Activated CD4-positive, CD25-positive, alpha-beta regulatory T cell treated with anti-CD3 and anti-CD28 coated beads, Interleukin-2, amount 50 U/mL, for 24 hours (primary cell): ENCODE data around the gene APOM.

Experiments
- ATAC-seq, 2 donors: fragments of 150-1000 bp; cut with Tn5 transposase; one replicate each; pipeline ENCODE4 v1.10.0; 2021; ENCODE audit warnings: mild to moderate bottlenecking in 1 of 2, moderate library complexity in 1 of 2

APOM gene

DNA sequence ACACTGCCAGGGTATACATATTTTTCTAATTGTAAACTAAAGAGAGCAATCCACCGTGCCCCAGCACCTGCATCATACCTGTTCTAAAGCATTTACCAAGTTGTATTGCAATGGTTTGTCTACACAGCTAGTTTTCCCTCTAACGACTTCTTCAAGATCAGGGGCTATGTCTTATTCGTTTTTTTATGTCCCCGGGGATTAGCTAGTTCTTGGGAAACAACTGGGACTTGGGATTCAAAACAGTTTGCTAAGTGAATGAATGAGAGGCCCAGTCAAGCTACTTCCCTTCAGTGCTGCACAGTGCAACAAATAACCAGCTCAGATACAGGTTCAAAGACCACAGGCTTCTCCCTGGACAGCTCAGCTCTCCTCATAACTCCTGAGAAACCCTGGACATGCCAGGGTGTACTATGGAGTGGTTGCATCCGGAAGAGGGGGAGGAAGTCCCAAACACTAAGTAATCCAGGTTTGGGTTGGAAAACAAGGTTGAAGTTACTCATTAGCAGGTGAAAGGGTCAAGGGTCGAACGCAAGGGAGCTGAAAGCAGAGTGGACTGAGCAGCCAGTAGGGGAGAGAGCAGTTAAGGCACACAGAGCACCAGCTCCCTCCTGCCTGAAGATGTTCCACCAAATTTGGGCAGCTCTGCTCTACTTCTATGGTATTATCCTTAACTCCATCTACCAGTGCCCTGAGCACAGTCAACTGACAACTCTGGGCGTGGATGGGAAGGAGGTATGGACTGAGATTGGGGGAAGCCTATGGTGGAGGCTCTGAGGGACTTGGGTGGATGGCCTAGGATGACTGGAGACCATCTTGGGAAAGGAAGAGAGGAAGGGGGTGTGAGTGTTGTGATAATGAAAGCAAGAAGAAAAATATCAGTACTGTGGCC, at the start of gene APOM:
Gene APOM, plus strand, starts transcription at position 546 of the 889 bp plus-strand sequence. Its CDS starts 73 bp downstream, at position 619.
- ATAC-seq = no peak

- no peak for ATAC-seq
These were observed 48.4 kb upstream of the APOM start for GRCh38 chr6:31607317-31607716.

- ATAC-seq = no peak
These were observed 45.9 kb upstream of the APOM start for GRCh38 chr6:31609519-31610406.

- no peak for ATAC-seq
These were observed 44.7 kb upstream of the APOM start for GRCh38 chr6:31610968-31611367.

DNA sequence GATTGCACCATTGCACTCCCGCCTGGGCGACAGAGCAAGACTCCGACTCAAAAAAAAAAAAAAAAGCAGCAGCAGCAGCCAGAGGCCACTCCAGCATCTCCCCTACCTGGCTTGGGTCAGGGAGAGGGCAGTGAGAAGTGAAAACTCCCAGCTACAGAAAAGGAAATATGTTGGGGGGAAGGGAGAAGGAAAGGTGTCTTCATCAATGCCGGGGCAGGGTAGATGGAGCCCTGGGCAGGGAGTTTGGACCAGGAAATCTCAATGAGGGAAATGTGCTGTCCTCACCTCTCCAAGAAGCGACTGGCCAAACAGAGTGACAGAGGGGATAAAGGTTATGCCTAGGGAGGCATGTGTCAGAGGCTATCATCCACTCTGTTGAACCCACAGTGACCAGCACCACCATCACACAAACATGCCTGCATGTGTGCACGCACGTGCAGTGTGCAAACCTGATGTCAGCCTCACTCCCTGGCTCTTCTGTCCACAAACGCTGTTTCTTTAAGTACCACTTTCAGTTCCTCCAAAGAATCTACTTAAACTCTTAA, 41.5 kb upstream of the APOM start:
- no peak for ATAC-seq

- ATAC-seq = no peak
These were observed 40.8 kb upstream of the APOM start, which contains the start of gene AIF1 for GRCh38 chr6:31614684-31615578. TSS of gene AIF1 (plus strand) at chr6:31615234. CDS start at chr6:31615330, 96 bp downstream.

DNA sequence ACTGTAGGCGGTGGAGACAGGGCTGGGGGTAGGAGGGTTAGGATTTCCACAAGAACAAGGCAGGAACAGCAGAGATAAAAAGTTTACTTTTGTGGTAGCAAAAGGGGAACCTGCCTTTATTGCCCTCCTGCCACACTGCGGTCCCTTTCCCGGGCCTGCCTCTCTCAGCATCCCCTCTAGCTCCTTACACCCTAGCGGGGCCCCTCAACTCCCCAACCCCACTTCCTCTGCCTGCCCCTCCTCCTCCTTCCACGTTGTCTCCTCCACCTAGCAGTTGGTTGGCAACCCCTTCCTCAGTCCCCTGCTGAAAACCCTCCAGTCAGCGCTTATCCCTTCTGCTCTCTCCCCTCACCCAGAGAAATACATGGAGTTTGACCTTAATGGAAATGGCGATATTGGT, 39.9 kb upstream of the APOM start:
- no peak for ATAC-seq

- no peak for ATAC-seq
These were observed 38.7 kb upstream of the APOM start for GRCh38 chr6:31617010-31617409.

GRCh38 chr6:31619805-31620585, 35.7 kb upstream of the APOM start:
- peak; percentile 82 to 86 for ATAC-seq

GRCh38 chr6:31620586-31621319, 34.9 kb upstream of the APOM start, which contains the start of gene PRRC2A:
TSS of gene PRRC2A (plus strand) at chr6:31620715. CDS start at chr6:31622790, 2,075 bp downstream.
- ATAC-seq = peak; percentile 57 to 63

DNA sequence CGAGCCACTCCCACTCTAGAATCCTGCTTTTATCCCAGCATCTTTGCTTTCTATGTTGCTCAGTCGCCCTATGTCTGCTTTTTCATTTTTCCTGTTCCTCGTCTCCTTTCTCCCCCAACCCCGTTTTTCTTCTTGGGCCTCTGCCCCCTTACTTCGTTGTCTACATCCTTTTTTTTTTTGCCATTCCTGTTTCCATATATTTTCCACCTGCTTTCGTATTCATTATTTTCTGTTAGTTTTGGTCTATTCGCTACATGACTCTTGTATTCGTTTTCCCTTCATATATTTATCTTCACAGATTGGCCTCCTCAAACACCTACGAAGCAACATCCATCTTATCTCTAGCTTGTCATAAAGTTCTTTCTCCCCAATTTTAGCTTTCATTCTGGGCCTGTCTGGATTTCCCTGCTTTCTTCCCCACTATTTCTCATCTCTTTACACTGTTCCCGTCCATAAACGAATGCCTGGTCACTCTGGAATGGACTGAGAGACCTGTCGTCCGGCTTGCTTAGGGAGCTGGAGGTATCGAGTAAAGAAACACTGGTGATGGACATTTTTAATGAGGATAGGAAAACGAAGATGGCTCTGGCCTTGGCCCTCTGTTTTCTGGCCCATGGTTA, 34.3 kb upstream of the APOM start:
- no peak for ATAC-seq

- no peak for ATAC-seq
These were observed 33.7 kb upstream of the APOM start for GRCh38 chr6:31621991-31622390.

GRCh38 chr6:31622684-31623091, 33.0 kb upstream of the APOM start:
- no peak for ATAC-seq

- no peak for ATAC-seq
These were observed 31.6 kb upstream of the APOM start for GRCh38 chr6:31624070-31624469.

DNA sequence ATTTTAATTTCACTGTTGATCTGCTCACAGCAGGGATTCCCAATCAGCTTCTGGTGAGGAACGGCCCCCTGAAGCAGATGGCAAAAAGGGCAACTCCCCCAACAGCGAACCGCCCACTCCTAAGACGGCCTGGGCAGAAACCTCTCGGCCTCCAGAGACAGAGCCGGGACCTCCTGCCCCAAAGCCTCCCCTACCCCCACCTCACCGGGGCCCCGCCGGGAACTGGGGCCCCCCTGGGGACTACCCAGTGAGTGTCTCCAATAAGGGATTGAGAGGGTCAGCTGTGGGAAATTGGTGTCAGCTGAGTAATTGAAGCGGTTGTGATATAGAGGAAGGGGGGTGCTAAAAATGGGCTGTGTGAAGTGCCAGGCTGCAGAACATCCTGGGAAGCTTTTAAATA, 28.7 kb upstream of the APOM start:
- no peak for ATAC-seq

- ATAC-seq = no peak
These were observed 27.9 kb upstream of the APOM start for GRCh38 chr6:31627690-31628287.

GRCh38 chr6:31629014-31629413, 26.7 kb upstream of the APOM start:
- no peak for ATAC-seq

DNA sequence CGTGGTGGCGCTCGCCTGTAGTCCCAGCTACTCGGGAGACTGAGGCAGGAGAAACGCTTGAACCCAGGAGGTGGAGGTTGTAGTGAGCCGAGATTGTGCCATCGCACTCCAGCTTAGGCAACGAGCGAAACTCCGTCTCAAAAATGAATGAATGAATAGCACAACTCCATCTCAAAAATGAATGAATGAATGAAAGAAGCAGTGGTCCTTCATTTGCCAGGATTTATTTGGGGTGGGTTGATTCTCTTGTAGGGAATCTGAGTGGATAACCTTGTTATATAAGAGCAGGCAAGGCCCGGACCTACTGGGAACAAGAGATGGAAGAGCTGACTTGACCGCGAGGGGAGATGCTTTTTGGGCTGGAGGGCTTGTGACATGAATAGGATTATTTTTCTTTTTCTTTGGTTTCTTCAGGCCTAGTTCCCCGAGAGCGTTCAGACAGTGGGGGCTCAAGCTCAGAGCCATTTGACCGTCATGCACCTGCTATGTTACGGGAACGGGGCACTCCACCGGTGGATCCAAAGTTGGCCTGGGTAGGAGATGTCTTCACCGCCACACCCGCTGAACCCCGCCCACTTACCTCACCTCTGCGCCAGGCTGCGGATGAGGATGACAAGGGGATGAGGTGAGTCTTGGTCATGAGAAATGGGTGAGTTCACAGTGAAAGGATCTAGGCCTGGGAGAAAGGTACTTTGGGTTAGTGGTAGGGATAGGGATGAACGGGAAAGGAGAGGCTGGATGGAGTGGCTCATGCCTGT, 25.3 kb upstream of the APOM start:
- no peak for ATAC-seq

DNA sequence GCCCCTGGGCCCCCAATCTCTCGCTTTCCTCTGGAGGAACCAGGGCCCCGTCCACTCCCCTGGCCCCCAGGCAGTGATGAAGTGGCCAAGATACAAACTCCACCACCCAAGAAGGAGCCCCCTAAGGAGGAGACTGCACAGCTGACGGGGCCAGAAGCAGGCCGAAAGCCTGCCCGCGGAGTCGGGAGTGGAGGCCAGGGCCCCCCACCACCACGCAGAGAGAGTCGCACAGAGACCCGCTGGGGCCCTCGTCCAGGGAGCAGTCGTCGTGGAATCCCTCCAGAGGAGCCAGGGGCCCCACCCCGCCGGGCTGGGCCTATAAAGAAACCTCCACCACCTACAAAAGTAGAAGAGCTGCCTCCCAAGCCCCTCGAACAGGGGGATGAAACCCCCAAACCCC, 24.5 kb upstream of the APOM start:
- ATAC-seq = no peak
